Breast epithelium (tissue), 4 donors: Measurements from ENCODE around the gene CRTAP. TPM values are rescaled to one million over a fixed set of nuclear protein-coding genes. Genes with fewer than 3 reads are reported as not detected.

ENCODE experiments used
- DNase-seq, 2 donors: peaks; one replicate each; pipeline ENCODE4 v3.0.0-alpha.2; 2019; ENCODE audit warnings: low spot score in 2 of 2
- H3K27ac ChIP-seq, 2 donors: fragments of 200-600 bp; sonication (generic) in 1 of 2; one replicate each; pipeline ENCODE4 v1.5.1; 2016 to 2019; ENCODE audit warnings: mild to moderate bottlenecking in 1 of 2
- H3K27me3 ChIP-seq, 2 donors: fragments of 200-600 bp; sonication (generic) in 1 of 2; one replicate each; pipeline versions ENCODE4 v1.5.1 to v1.6.0; 2017 to 2019; ENCODE audit warnings: control low read depth in 1 of 2, mild to moderate bottlenecking in 1 of 2
- H3K36me3 ChIP-seq: fragments of 200-600 bp; one replicate; pipeline ENCODE4 v1.5.1; 2019
- H3K4me1 ChIP-seq, 2 donors: fragments of 200-600 bp; sonication (generic); one replicate each; pipeline ENCODE4 v1.5.1; 2016 to 2019; ENCODE audit warnings: control low read depth in 1 of 2
- H3K4me3 ChIP-seq, 3 donors: fragments of 200-600 bp; sonication (generic); 1 replicate in 2 of 3; 2 replicates in 1 of 3; pipeline ENCODE4 v1.5.1; 2016 to 2019; ENCODE audit warnings: mild to moderate bottlenecking in 3 of 3, moderate library complexity in 2 of 3
- H3K9me3 ChIP-seq, 2 donors: fragments of 200-600 bp; sonication (generic) in 1 of 2; one replicate each; pipeline ENCODE4 v1.5.1; 2016 to 2019; ENCODE audit warnings: control low read depth in 1 of 2
- CTCF ChIP-seq, 3 donors: fragments of 450-650 bp; IDR thresholded peaks; one replicate each; pipeline ENCODE4 v1.5.1; 2016 to 2017; ENCODE audit warnings: antibody characterized with exemption in 3 of 3, mild to moderate bottlenecking in 3 of 3, moderate library complexity in 3 of 3
- POLR2A ChIP-seq: fragments of 450-650 bp; IDR thresholded peaks from one replicate; pipeline ENCODE4 v1.6.1; 2016; ENCODE audit warnings: antibody characterized with exemption, mild to moderate bottlenecking, moderate library complexity
- POLR2AphosphoS5 ChIP-seq, 3 donors: sonication (generic); formaldehyde crosslinking; IDR thresholded peaks; one replicate each; pipeline ENCODE4 v1.6.1; 2017; ENCODE audit warnings: antibody characterized with exemption in 3 of 3
- intact Hi-C: fragments of 100-400 bp; cut with DNase I; formaldehyde crosslinking; loops from one replicate; pipeline ENCODE4 v1.15.1; 2023; ENCODE audit warnings: low total_unique reads
- total RNA-seq, 3 donors: library from RNA; depleted of rRNA; stranded (reverse); fragments of >200 nt; gene quantifications; one replicate each; pipeline ENCODE4 v1.1.0, GENCODE V29; 2016

The CRTAP gene
- total RNA-seq, 3 donors from 2014 or later, result 158 to 535 (median 180) TPM

- no peaks in the 10 kb centered on the region for H3K36me3 ChIP-seq
- no peak overlapping the region for H3K4me3 ChIP-seq
- DNase-seq, result no peak
- no peaks in the 10 kb centered on the region for H3K4me1 ChIP-seq
- H3K27me3 ChIP-seq, result no peaks in the 10 kb centered on the region
- intact Hi-C loops, result no loop called here
- TF ChIP-seq POLR2AphosphoS5 (IDR thresholded peaks at IDR 0.05), result no peak
- TF ChIP-seq POLR2A, result no peak
- no peak for TF ChIP-seq CTCF (IDR thresholded peaks at IDR 0.05)
- no peaks in the 10 kb centered on the region for H3K9me3 ChIP-seq
- peak overlapping the region in 1 of 2 donors; percentile 25 for H3K27ac ChIP-seq
Measured at GRCh38 chr3:33117461-33117860, 3.6 kb downstream of the CRTAP start.

GRCh38 chr3:33119891-33120290, 6.1 kb downstream of the CRTAP start:
- H3K4me3 ChIP-seq, result no peak overlapping the region
- no peak for DNase-seq
- no peaks in the 10 kb centered on the region for H3K4me1 ChIP-seq
- no peaks in the 10 kb centered on the region for H3K9me3 ChIP-seq
- H3K27ac ChIP-seq, result peak overlapping the region in 1 of 2 donors; percentile 38
- TF ChIP-seq POLR2A, result no peak
- TF ChIP-seq POLR2AphosphoS5 (IDR thresholded peaks at IDR 0.05), result no peak
- TF ChIP-seq CTCF (IDR thresholded peaks at IDR 0.05), result no peak
- H3K36me3 ChIP-seq, result no peaks in the 10 kb centered on the region
- intact Hi-C loops, result no loop called here
- H3K27me3 ChIP-seq, result no peaks in the 10 kb centered on the region

GRCh38 chr3:33122991-33123390, 9.2 kb downstream of the CRTAP start:
- Histone ChIP-seq H3K27me3 (no peaks in the 10 kb centered on the region), H3K9me3 (no peaks in the 10 kb centered on the region), H3K27ac (no peak overlapping the region), H3K4me1 (no peaks in the 10 kb centered on the region), H3K4me3 (no peak overlapping the region), H3K36me3 (no peaks in the 10 kb centered on the region)
- DNase-seq, result no peak
- intact Hi-C loops, result no loop called here
- TF ChIP-seq CTCF (IDR thresholded peaks at IDR 0.05) (no peak), POLR2AphosphoS5 (IDR thresholded peaks at IDR 0.05) (no peak), POLR2A (no peak)

- no peak overlapping the region for H3K27ac ChIP-seq
- H3K36me3 ChIP-seq, result no peaks in the 10 kb centered on the region
- no peaks in the 10 kb centered on the region for H3K9me3 ChIP-seq
- H3K27me3 ChIP-seq, result no peaks in the 10 kb centered on the region
- no peak for DNase-seq
- no peaks in the 10 kb centered on the region for H3K4me1 ChIP-seq
- intact Hi-C loops, result no loop called here
- no peak overlapping the region for H3K4me3 ChIP-seq
- TF ChIP-seq CTCF (IDR thresholded peaks at IDR 0.05) (no peak), POLR2AphosphoS5 (IDR thresholded peaks at IDR 0.05) (no peak), POLR2A (no peak)
Measured at GRCh38 chr3:33124638-33125037, 10.8 kb downstream of the CRTAP start.

GRCh38 chr3:33125840-33126239, 12.0 kb downstream of the CRTAP start:
- Histone ChIP-seq H3K4me3 (no peak overlapping the region), H3K36me3 (no peaks in the 10 kb centered on the region), H3K27me3 (no peaks in the 10 kb centered on the region), H3K27ac (no peak overlapping the region), H3K9me3 (no peaks in the 10 kb centered on the region), H3K4me1 (no peaks in the 10 kb centered on the region)
- TF ChIP-seq CTCF (IDR thresholded peaks at IDR 0.05) (no peak), POLR2A (no peak)
- no peak for DNase-seq
- intact Hi-C loops, result no loop called here
